ENCODE results near the gene TYRO3. TPM values are rescaled to one million over a fixed set of nuclear protein-coding genes. Genes with fewer than 3 reads are reported as not detected.

Gene TYRO3
- total and polyA plus RNA-seq, 2 of the 13 experiments (the other 11 are each of a cell fraction or from before 2014, with no cell fraction given): 24.0 to 43.6 TPM

DNA sequence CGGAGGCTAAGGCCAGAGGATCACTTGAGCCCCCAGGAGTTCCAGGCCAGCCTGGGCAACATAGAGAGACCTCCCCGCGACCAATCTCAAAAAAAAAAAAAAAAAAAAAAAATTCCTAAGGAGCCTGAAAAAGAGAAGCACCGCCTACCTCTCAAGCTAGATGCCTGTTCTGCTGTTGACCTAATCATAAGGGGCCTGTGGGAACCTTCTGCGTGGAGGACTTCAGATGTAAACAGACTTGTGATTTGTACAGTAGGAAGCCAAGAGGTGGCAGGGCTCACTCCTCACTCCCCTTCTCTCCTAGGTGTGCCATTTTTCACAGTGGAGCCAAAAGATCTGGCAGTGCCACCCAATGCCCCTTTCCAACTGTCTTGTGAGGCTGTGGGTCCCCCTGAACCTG, 3.2 kb downstream of the TYRO3 start (continued):
- TF ChIP-seq LRRFIP1 (CRISPR knock-in tag; conservative IDR thresholded peaks at IDR 0.05) (no peak), RFXANK (CRISPR knock-in tag; IDR thresholded peaks at IDR 0.05) (no peak), ZNF652 (CRISPR knock-in tag; IDR thresholded peaks at IDR 0.05; ENCODE audit: borderline replicate concordance, low read depth) (no peak), TOE1 (CRISPR knock-in tag; IDR thresholded peaks at IDR 0.05) (no peak), ZZZ3 (CRISPR knock-in tag; IDR thresholded peaks at IDR 0.05; ENCODE audit: borderline replicate concordance) (no peak), IRF1 (CRISPR knock-in tag; IDR thresholded peaks at IDR 0.05; ENCODE audit: low read depth) (no peak)
- TF ChIP-seq, protein P1, sequence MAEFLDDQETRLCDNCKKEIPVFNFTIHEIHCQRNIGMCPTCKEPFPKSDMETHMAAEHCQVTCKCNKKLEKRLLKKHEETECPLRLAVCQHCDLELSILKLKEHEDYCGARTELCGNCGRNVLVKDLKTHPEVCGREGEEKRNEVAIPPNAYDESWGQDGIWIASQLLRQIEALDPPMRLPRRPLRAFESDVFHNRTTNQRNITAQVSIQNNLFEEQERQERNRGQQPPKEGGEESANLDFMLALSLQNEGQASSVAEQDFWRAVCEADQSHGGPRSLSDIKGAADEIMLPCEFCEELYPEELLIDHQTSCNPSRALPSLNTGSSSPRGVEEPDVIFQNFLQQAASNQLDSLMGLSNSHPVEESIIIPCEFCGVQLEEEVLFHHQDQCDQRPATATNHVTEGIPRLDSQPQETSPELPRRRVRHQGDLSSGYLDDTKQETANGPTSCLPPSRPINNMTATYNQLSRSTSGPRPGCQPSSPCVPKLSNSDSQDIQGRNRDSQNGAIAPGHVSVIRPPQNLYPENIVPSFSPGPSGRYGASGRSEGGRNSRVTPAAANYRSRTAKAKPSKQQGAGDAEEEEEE (CRISPR knock-in tag; IDR thresholded peaks at IDR 0.05; ENCODE audit: borderline replicate concordance): no peak

DNA sequence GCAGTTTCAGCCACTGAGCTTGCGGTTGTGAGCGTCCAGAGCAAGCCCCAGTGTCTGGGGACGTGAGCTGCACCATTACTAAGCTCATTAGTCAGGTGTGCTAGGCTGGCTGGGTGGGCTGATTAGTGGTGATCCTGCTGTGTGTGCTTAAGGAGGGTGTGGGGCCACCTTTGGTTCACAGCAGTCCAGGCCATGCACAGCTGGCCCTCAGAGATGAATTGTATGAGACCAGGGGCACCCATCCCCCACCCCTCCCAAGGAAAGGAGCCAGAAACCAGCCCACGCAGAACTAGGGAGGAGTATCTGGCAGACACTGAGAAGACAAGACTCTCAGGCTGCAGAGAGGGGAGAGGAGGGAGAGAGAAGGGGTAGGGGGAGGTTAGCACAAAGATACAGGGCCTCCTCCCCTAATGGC, 3.8 kb downstream of the TYRO3 start:
- TF ChIP-seq PCBP1 (IDR thresholded peaks at IDR 0.05; ENCODE audit: borderline replicate concordance, low read depth, low read length): no peak
- TF ChIP-seq ZSCAN25 (CRISPR knock-in tag; IDR thresholded peaks at IDR 0.05): no peak
- TF ChIP-seq KAT2B (IDR thresholded peaks at IDR 0.05; ENCODE audit: borderline replicate concordance, low read depth, low read length): no peak
- H3K27ac ChIP-seq (ENCODE audit: extremely low read length, insufficient read depth, low read length): no peak overlapping the region
- H3K9ac ChIP-seq (ENCODE audit: insufficient read depth, low read depth, low read length): no peak overlapping the region
- DNase-seq (ENCODE audit: low spot score): no peak
- no peaks in the 10 kb centered on the region for H3K9me3 ChIP-seq (ENCODE audit: low read length)
- 87% methylated on average over 1 of the region's 4 CpGs for WGBS (ENCODE audit: low lambda C conversion rate)
- H4K20me1 ChIP-seq (ENCODE audit: insufficient read depth, low read length): no peaks in the 10 kb centered on the region
- 0 out of 5 replicates have a peak, but pooled peaks cover 0 to 4% of the 10 kb centered on the region in 2 experiments for H3K36me3 ChIP-seq (replicated peaks in 1 of 2; ENCODE audit: control insufficient read depth in 1 of 2, insufficient read depth in 2 of 2, low read length in 2 of 2)
- intact Hi-C loops (cut with micrococcal nuclease; ENCODE audit: unreplicated experiment): loop anchor here (5.0 kb wide), 1 partner anchor 250 kb away; no protein-coding TSS in a partner anchor
- no peak for ATAC-seq
- H3K27me3 ChIP-seq (ENCODE audit: control insufficient read depth in 1 of 2, insufficient read depth in 2 of 2, low read length in 2 of 2): no peaks in the 10 kb centered on the region
- no peak overlapping the region for H2AFZ ChIP-seq (ENCODE audit: low read length)
- no TSS peak for BruUV-seq (replicated peaks)
- no peak overlapping the region for H3K4me3 ChIP-seq (replicated peaks in 1 of 3; ENCODE audit: insufficient read depth in 1 of 3, low read depth in 2 of 3, low read length in 3 of 3)
- no peak for FAIRE-seq
- H3K4me1 ChIP-seq (ENCODE audit: insufficient read depth, low read length): peaks cover 90% of the 10 kb centered on the region
- POLR2A ChIA-PET: interaction anchor here (0.9 to 2.1 kb wide), 4 partner anchors 9 to 70 kb away, joined by 3 to 9 read pairs (median 5); no protein-coding TSS in a partner anchor
- CTCF ChIA-PET (ENCODE audit: low intra/inter-chr PET ratio, low total read pairs): no interaction called here
- in situ Hi-C loops (cut with HindIII; ENCODE audit: extremely low pct_ligation_motif_present, low pct_unique_long_range_greater_than_20kb): no loop called here
- H3K79me2 ChIP-seq (ENCODE audit: insufficient read depth, low read length): no peaks in the 10 kb centered on the region
- no peak overlapping the region for H3K4me2 ChIP-seq (ENCODE audit: low read depth, low read length)

Data from HepG2 (cell line).